Ovary (tissue), 10 donors: Measurements from ENCODE around the gene SLC5A5. TPM values are rescaled to one million over a fixed set of nuclear protein-coding genes. Genes with fewer than 3 reads are reported as not detected.

Experiments
- DNase-seq, 5 donors: peaks; one replicate each; pipeline ENCODE4 v3.0.0-alpha.2; 2019 to 2020
- H3K27ac ChIP-seq, 2 donors: fragments of 200-600 bp; one replicate each; pipeline versions ENCODE4 v1.5.1 to v1.8.0; 2019 to 2022
- H3K27me3 ChIP-seq: fragments of 200-600 bp; one replicate; pipeline ENCODE4 v1.8.0; 2022
- H3K36me3 ChIP-seq: fragments of 200-600 bp; sonication (generic); one replicate; pipeline ENCODE4 v1.5.1; 2019
- H3K4me1 ChIP-seq: one replicate; pipeline ENCODE4 v1.8.1; 2013; ENCODE audit warnings: mild to moderate bottlenecking, moderate library complexity; ENCODE audit not compliant: insufficient read depth
- H3K4me3 ChIP-seq: fragments of 200-600 bp; sonication (generic); one replicate; pipeline ENCODE4 v1.5.1; 2017
- H3K9me3 ChIP-seq, 2 donors: fragments of 200-600 bp in 1 of 2; sonication (generic) in 1 of 2; one replicate each; pipeline versions ENCODE4 v1.5.1 to v1.8.1; 2013 to 2019; ENCODE audit warnings: mild to moderate bottlenecking in 1 of 2, moderate library complexity in 1 of 2
- EP300 ChIP-seq: sonication (generic); formaldehyde crosslinking; IDR thresholded peaks from one replicate; pipeline ENCODE4 v1.6.1; 2017; ENCODE audit warnings: antibody characterized with exemption
- POLR2A ChIP-seq: fragments of 450-650 bp; IDR thresholded peaks from one replicate; pipeline ENCODE4 v1.6.1; 2017; ENCODE audit warnings: antibody characterized with exemption, mild to moderate bottlenecking, moderate library complexity
- WGBS, 3 donors: extraction: QIAGEN DNeasy Blood & Tissue Kit in 1 of 3; methylation state at CpG; one replicate each; pipeline versions ENCODE4 v1.1.5 to v1.1.7; 2013 to 2017; 5-methylcytosine and 5-hydroxymethylcytosine counted together
- intact Hi-C, 4 donors: fragments of 100-400 bp; cut with DNase I; formaldehyde crosslinking; loops; one replicate each; pipeline versions ENCODE4 v1.11.0 to v1.15.1; 2022 to 2023
- long read RNA-seq, 3 donors: library from polyadenylated mRNA in 2 of 3; unstranded in 2 of 3; transcript quantifications; one replicate each; pipeline ENCODE4 v2.0.0 and lab custom pipeline, GENCODE V29; 2021 to 2026
- polyA plus RNA-seq, 2 donors: library from polyadenylated mRNA; stranded (reverse); fragments of 200-250 nt in 1 of 2; fragments of 350-450 nt in 1 of 2; fragmentation: Illumina TruSeq in 1 of 2; extraction: RNeasy Lipid Tissue Mini Kit (QIAGEN cat#74804) in 1 of 2; gene quantifications; one replicate each; pipeline ENCODE4 v1.2.3, GENCODE V29; 2013 to 2014
- total RNA-seq, 7 donors: library from RNA; depleted of rRNA in 2 of 7; stranded (reverse); fragments of >200 nt in 2 of 7; fragmentation: NEBNext Ultra II Directional in 3 of 7; extraction: Animal tissue kit (Norgen Biotek cat#: 25700) in 3 of 7; gene quantifications; one replicate each; pipeline versions ENCODE4 v1.1.0 to v1.2.4, GENCODE V29; 2016 to 2023
- TF ChIP-seq, protein P1 (sequence below), 3 donors: fragments of 450-650 bp in 2 of 3; fragments of 200-600 bp in 1 of 3; IDR thresholded peaks; one replicate each; pipeline versions ENCODE4 v1.5.1 to v1.8.0; 2016 to 2022; ENCODE audit warnings: antibody characterized with exemption in 3 of 3, mild to moderate bottlenecking in 1 of 3
- donor health status: DM: no; HTN: no; CAD: no; lungs with moderate emphysema.
- donor health status: DM: no; HTN: no; CAD: no.
- donor health status: Bipolar disorder and iron deficiency.
- donor health status: DM: yes; HTN: yes; CAD: no.
- donor health status: DM: no; HTN: no; CAD: no.
- donor health status: DM: yes; HTN: yes; CAD: no.

The SLC5A5 gene
- total RNA-seq, result under 1 TPM in 1 of 7 donors, not detected in 6; 0.07 TPM
- polyA plus RNA-seq, result not detected
- long read RNA-seq, donor 1, partial matches to known transcripts, result 0 of 2 reads
- long read RNA-seq, donor 1, other reads (novel, unspliced or antisense), result 2 of 2 reads
- long read RNA-seq, donor 2, result 0 reads
- long read RNA-seq, donor 3, result 0 reads

DNA sequence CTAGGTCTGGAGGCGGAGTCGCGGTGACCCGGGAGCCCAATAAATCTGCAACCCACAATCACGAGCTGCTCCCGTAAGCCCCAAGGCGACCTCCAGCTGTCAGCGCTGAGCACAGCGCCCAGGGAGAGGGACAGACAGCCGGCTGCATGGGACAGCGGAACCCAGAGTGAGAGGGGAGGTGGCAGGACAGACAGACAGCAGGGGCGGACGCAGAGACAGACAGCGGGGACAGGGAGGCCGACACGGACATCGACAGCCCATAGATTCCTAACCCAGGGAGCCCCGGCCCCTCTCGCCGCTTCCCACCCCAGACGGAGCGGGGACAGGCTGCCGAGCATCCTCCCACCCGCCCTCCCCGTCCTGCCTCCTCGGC is at the start of gene SLC5A5:
SLC5A5 (plus strand) TSS at position 68 of the 373 bp plus-strand sequence. CDS start 375 bp downstream, outside the sequence.
- peaks cover 4% of the 10 kb centered on the region for H3K4me1 ChIP-seq
- H3K36me3 ChIP-seq, result no peaks in the 10 kb centered on the region
- no peak within 1 kb of the TSS for H3K4me3 ChIP-seq
- TF ChIP-seq POLR2A (no peak), EP300 (no peak)
- TF ChIP-seq, protein P1, sequence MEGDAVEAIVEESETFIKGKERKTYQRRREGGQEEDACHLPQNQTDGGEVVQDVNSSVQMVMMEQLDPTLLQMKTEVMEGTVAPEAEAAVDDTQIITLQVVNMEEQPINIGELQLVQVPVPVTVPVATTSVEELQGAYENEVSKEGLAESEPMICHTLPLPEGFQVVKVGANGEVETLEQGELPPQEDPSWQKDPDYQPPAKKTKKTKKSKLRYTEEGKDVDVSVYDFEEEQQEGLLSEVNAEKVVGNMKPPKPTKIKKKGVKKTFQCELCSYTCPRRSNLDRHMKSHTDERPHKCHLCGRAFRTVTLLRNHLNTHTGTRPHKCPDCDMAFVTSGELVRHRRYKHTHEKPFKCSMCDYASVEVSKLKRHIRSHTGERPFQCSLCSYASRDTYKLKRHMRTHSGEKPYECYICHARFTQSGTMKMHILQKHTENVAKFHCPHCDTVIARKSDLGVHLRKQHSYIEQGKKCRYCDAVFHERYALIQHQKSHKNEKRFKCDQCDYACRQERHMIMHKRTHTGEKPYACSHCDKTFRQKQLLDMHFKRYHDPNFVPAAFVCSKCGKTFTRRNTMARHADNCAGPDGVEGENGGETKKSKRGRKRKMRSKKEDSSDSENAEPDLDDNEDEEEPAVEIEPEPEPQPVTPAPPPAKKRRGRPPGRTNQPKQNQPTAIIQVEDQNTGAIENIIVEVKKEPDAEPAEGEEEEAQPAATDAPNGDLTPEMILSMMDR (IDR thresholded peaks at IDR 0.05), result no peak
- no peak for DNase-seq
- 1 to 2% (median 2%) methylated on average over 19 to 26 of the region's 26 CpGs for WGBS, 3 donors
- no peak within 1 kb of the TSS for H3K27ac ChIP-seq
- peaks cover 6% of the 10 kb centered on the region for H3K27me3 ChIP-seq
- intact Hi-C loops, result loop anchor here in 1 of 4 donors (5.0 kb wide), 2 partner anchors 40 to 125 kb away; no protein-coding TSS in a partner anchor
- no peaks in the 10 kb centered on the region for H3K9me3 ChIP-seq

DNA sequence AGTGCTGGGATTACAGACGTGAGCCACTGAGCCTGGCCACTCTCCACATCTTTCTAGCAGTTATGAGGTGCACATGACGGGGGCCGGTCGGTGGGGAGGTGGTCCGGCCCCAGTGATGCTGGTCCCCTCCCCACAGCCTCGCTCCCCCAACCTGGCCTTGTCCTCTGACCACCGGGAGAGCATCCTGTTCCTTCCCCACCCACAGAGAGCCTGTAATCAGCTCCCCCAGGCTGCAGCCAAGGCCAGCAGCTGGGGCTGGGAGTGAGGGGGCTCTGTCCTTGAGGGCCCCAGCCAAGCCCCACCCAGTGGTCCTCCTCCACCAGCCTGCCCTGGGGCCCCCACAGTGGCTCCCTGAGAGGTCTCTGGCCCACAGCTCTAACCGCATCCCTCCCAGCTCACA is 47.4 kb upstream of the SLC5A5 start:
- peaks cover 7% of the 10 kb centered on the region for H3K4me1 ChIP-seq
- H3K4me3 ChIP-seq, result no peak overlapping the region
- intact Hi-C loops, result no loop called here
- WGBS, 3 donors, result 5 to 11% (median 7%) methylated on average over 7 to 8 of the region's 8 CpGs
- peak in 4 of 5 donors; percentile 51 to 87 (median 74) for DNase-seq
- peak overlapping the region in 1 of 2 donors; percentile 46 for H3K27ac ChIP-seq
- H3K9me3 ChIP-seq, result no peaks in the 10 kb centered on the region
- TF ChIP-seq EP300 (no peak), POLR2A (no peak)
- TF ChIP-seq, protein P1 (IDR thresholded peaks at IDR 0.05), result no peak
- no peaks in the 10 kb centered on the region for H3K36me3 ChIP-seq
- H3K27me3 ChIP-seq, result no peaks in the 10 kb centered on the region

DNA sequence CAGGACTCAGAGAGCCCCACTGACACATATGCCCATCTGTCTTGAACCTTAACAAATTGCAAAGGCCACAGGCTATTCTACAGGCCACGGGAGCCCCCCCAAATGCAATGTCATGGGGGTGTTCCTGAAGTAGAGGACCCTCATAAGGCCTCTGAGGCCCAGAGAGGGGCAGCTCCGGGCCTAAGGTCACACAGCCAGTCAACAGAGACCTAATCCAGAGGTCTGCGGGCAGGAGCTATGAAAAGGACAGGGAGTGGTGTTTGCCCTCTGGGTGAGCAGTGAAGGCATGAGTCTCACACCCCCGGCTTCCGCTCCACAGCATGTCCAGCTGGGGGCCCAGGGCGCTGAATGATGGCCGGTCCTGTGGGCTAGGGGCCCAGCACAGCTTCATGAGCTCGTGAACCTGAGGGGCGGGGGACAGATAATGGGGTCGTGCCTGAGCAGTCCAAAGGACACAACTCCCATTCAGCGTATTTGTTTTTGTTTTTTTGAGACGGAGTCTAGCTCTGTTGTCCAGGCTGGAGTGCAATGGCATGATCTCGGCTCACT is 45.2 kb upstream of the SLC5A5 start:
- H3K4me3 ChIP-seq, result no peak overlapping the region
- intact Hi-C loops, result no loop called here
- H3K9me3 ChIP-seq, result no peaks in the 10 kb centered on the region
- H3K4me1 ChIP-seq, result peaks cover 9% of the 10 kb centered on the region
- peak in 2 of 5 donors; percentile 26 to 40 for DNase-seq
- H3K27ac ChIP-seq, result no peak overlapping the region
- H3K27me3 ChIP-seq, result no peaks in the 10 kb centered on the region
- 68 to 77% (median 73%) methylated on average over 13 of the region's 13 CpGs for WGBS, 3 donors
- no peak for TF ChIP-seq EP300
- TF ChIP-seq POLR2A, result no peak
- TF ChIP-seq, protein P1 (IDR thresholded peaks at IDR 0.05), result no peak
- no peaks in the 10 kb centered on the region for H3K36me3 ChIP-seq

DNA sequence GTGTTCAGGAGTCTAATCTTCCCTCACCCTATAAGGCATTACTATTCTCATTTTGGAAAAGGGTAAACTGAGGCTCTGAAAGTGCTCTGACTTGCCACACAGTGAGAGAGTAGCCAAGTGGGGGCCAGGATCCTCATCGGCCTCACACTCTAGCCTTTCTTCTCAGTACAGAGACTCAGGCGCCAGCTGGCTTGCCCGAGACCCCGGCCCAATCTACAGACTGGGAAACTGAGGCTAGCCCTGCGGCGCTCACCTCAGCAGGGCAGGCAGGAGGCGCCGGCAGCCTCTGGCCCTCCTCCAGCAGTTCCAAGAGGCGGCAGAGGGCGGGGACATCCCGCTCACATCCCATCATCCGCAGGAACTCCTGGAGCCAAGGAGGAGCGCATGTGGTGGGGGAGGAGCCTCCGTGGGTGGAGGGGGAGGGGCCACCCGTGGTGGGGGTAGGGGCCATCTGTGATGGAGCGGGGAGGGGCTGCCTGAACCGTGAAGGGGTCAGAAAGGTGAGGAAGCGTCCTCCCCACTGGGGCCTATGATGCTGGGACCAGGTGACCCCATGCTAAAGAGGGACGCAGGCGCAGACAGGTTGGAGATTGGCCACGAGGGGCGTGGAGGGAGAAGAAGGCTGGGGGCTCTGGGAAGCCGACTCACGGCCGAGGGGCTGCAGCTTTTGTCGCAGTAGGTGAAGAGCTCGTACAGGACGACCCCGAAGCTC is 41.7 kb upstream of the SLC5A5 start:
- Histone ChIP-seq H3K27me3 (no peaks in the 10 kb centered on the region), H3K4me1 (peaks cover 2% of the 10 kb centered on the region), H3K36me3 (no peaks in the 10 kb centered on the region), H3K4me3 (peak overlapping the region; percentile 31), H3K9me3 (no peaks in the 10 kb centered on the region), H3K27ac (peak overlapping the region; percentile 26 to 88)
- WGBS, 3 donors, result 5 to 10% (median 7%) methylated on average over 27 to 29 of the region's 29 CpGs
- peak; percentile 88 to 93 (median 90) for DNase-seq
- TF ChIP-seq EP300 (no peak), POLR2A (no peak)
- TF ChIP-seq, protein P1 (IDR thresholded peaks at IDR 0.05), result no peak
- intact Hi-C loops, result no loop called here
